Fibroblast of pulmonary artery (primary cell): ENCODE results near the gene MYO10.

ENCODE experiments used
- DNase-seq: peaks from one replicate; pipeline ENCODE4 v3.0.0-alpha.2; 2010; ENCODE audit warnings: low read depth
- H3K4me3 ChIP-seq: replicated peaks from 2 replicates; pipeline ENCODE4 v1.5.1; 2011; ENCODE audit warnings: low read depth, mild to moderate bottlenecking, control low read depth, low read length, moderate library complexity
- CTCF ChIP-seq: IDR thresholded peaks from 2 replicates; pipeline ENCODE4 v1.5.1; 2011; ENCODE audit warnings: mild to moderate bottlenecking, control low read depth, low read length, inconsistent platforms; ENCODE audit errors: missing control alignments

Gene MYO10

GRCh38 chr5:16866795-16867576, 69.1 kb downstream of the MYO10 start:
- H3K4me3 ChIP-seq: no peak overlapping the region
- peak; percentile 74 for DNase-seq
- TF ChIP-seq CTCF: no peak

- H3K4me3 ChIP-seq: no peak overlapping the region
- no peak for DNase-seq
- TF ChIP-seq CTCF: no peak
These were observed 69.8 kb downstream of the MYO10 start for GRCh38 chr5:16866273-16866672.

GRCh38 chr5:16865151-16865550, 70.9 kb downstream of the MYO10 start:
- DNase-seq: no peak
- no peak overlapping the region for H3K4me3 ChIP-seq
- TF ChIP-seq CTCF: no peak

- no peak for TF ChIP-seq CTCF
- DNase-seq: no peak
- H3K4me3 ChIP-seq: no peak overlapping the region
These were observed 71.4 kb downstream of the MYO10 start for GRCh38 chr5:16864631-16865131.

- no peak for TF ChIP-seq CTCF
- H3K4me3 ChIP-seq: no peak overlapping the region
- DNase-seq: no peak
These were observed 72.6 kb downstream of the MYO10 start for GRCh38 chr5:16863469-16863946.

- no peak for DNase-seq
- no peak overlapping the region for H3K4me3 ChIP-seq
- no peak for TF ChIP-seq CTCF
These were observed 73.3 kb downstream of the MYO10 start for GRCh38 chr5:16862777-16863176.

- no peak overlapping the region for H3K4me3 ChIP-seq
- no peak for DNase-seq
- TF ChIP-seq CTCF: no peak
These were observed 76.7 kb downstream of the MYO10 start for GRCh38 chr5:16859346-16859745.
